ENCODE results near the gene ADGRF1.

DNA sequence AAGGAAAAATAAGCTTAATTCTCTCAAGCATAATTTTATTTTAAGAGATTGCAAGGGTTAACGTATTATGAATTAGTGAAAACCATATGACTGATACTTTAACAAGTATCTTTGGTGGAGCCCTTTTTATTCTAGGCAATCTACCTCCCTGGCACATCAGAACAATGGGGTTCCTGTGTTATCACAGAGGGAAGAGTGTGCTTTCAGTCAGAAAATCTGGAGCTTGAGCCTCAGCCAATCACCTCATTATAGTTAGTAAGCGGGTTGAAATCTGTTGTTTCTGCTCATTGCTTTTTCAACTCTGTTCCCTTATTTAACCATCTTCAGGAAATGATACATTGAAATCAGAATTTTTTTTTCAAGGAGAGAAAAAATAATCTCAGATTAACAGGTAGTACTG lies 391 bp downstream of the ADGRF1 start:
- TF ChIP-seq, protein P1, sequence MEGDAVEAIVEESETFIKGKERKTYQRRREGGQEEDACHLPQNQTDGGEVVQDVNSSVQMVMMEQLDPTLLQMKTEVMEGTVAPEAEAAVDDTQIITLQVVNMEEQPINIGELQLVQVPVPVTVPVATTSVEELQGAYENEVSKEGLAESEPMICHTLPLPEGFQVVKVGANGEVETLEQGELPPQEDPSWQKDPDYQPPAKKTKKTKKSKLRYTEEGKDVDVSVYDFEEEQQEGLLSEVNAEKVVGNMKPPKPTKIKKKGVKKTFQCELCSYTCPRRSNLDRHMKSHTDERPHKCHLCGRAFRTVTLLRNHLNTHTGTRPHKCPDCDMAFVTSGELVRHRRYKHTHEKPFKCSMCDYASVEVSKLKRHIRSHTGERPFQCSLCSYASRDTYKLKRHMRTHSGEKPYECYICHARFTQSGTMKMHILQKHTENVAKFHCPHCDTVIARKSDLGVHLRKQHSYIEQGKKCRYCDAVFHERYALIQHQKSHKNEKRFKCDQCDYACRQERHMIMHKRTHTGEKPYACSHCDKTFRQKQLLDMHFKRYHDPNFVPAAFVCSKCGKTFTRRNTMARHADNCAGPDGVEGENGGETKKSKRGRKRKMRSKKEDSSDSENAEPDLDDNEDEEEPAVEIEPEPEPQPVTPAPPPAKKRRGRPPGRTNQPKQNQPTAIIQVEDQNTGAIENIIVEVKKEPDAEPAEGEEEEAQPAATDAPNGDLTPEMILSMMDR (IDR thresholded peaks at IDR 0.05): no peak
- no peak for TF ChIP-seq POLR2A (IDR thresholded peaks at IDR 0.05)
